A549 (cell line): ENCODE results near the gene PCDH12. TPM values are rescaled to one million over a fixed set of nuclear protein-coding genes. Genes with fewer than 3 reads are reported as not detected.
A peak's percentile ranks its signal among the peaks of the same experiment; 100 is the strongest.

Source experiments
- ATAC-seq, 2 experiments: fragments of 200-7000 bp in 1 of 2; fragments of >200 bp in 1 of 2; cut with Nextera tagmentation in 1 of 2; cut with Tn5 transposase in 1 of 2; 3 replicates each; pipeline versions ENCODE4 v1.8.0 to v1.9.1; 2018 to 2020; ENCODE audit warnings: mild to moderate bottlenecking in 1 of 2, moderate library complexity in 1 of 2
- CTCF ChIA-PET: fragments of 300-600 bp; sonication (Branson Sonifier 250); formaldehyde crosslinking; extraction: SDS; loops from one replicate; lab custom pipeline; 2021; ENCODE audit warnings: antibody characterized with exemption, inconsistent platforms; lab: Yijun Ruan, JAX
- POLR2A ChIA-PET: fragments of 350-600 bp; formaldehyde crosslinking; extraction: SDS; loops from one replicate; lab custom pipeline; 2021; ENCODE audit warnings: antibody characterized with exemption, inconsistent platforms; lab: Yijun Ruan, JAX
- DNase-seq, 2 experiments: peaks; one replicate each; pipeline versions ENCODE4 v3.0.0 to v3.0.0-alpha.2; 2011 to 2016; ENCODE audit warnings: low read depth in 1 of 2, low spot score in 1 of 2
- FAIRE-seq: peaks from 2 replicates; lab custom pipeline; 2011; peaks lifted over from hg19 to GRCh38; lab: Jason Lieb, UNC
- H3K27ac ChIP-seq, 2 experiments: fragments of >200 bp; sonication (Bioruptor Twin); formaldehyde crosslinking; 3 replicates each; pipeline ENCODE4 v1.5.1; 2016 to 2017
- H3K4me1 ChIP-seq: fragments of >200 bp; sonication (Bioruptor Twin); formaldehyde crosslinking; 3 replicates; pipeline ENCODE4 v1.6.1; 2016
- H3K4me2 ChIP-seq: fragments of >200 bp; sonication (Bioruptor Twin); formaldehyde crosslinking; 3 replicates; pipeline ENCODE4 v1.6.1; 2016
- H3K4me3 ChIP-seq: fragments of >200 bp; sonication (Bioruptor Twin); formaldehyde crosslinking; 3 replicates; pipeline ENCODE4 v1.5.1; 2016
- H3K9me3 ChIP-seq: fragments of >200 bp; sonication (Bioruptor Twin); formaldehyde crosslinking; 3 replicates; pipeline ENCODE4 v1.6.1; 2016
- CBX8 ChIP-seq: fragments of 200-600 bp; sonication (generic); IDR thresholded peaks from 2 replicates; pipeline ENCODE4 v1.6.1; 2016
- CHD2 ChIP-seq: fragments of 150-350 bp; IDR thresholded peaks from 2 replicates; pipeline ENCODE4 v1.6.1; 2014; ENCODE audit warnings: low read length; ENCODE audit not compliant: partially characterized antibody
- CHD4 ChIP-seq: fragments of 200-600 bp; sonication (generic); IDR thresholded peaks from 2 replicates; pipeline ENCODE4 v1.6.1; 2016; ENCODE audit warnings: antibody characterized with exemption, mild to moderate bottlenecking, borderline replicate concordance
- CTCF ChIP-seq: fragments of >200 bp; sonication (Bioruptor Twin); formaldehyde crosslinking; IDR thresholded peaks from 3 replicates; pipeline ENCODE4 v1.5.1; 2016
- EHF ChIP-seq: fragments of 250-450 bp; sonication (Bioruptor Pico); IDR thresholded peaks from 2 replicates; pipeline ENCODE4 v1.5.0; 2020; ENCODE audit warnings: mild to moderate bottlenecking
- ESRRA ChIP-seq: fragments of 150-350 bp; IDR thresholded peaks from 2 replicates; pipeline ENCODE4 v1.6.1; 2014; ENCODE audit warnings: mild to moderate bottlenecking, low read length, borderline replicate concordance
- HES2 ChIP-seq: fragments of >200 bp; sonication (Bioruptor Twin); formaldehyde crosslinking; IDR thresholded peaks from 2 replicates; pipeline ENCODE4 v1.6.1; 2016
- HOXB13 ChIP-seq: fragments of 250-450 bp; sonication (Bioruptor Pico); IDR thresholded peaks from 2 replicates; pipeline ENCODE4 v1.5.0; 2020; ENCODE audit warnings: low read depth, mild to moderate bottlenecking, moderate library complexity
- JUN ChIP-seq, 2 experiments: fragments of >200 bp; sonication (Bioruptor Twin); formaldehyde crosslinking; IDR thresholded peaks; 2 replicates in 1 of 2; 3 replicates in 1 of 2; pipeline ENCODE4 v1.6.1; 2016 to 2017
- JUNB ChIP-seq: fragments of >200 bp; sonication (Bioruptor Twin); formaldehyde crosslinking; IDR thresholded peaks from 2 replicates; pipeline ENCODE4 v1.6.1; 2016
- KDM5A ChIP-seq: fragments of 200-600 bp; sonication (generic); IDR thresholded peaks from 2 replicates; pipeline ENCODE4 v1.6.1; 2016; ENCODE audit warnings: antibody characterized with exemption, mild to moderate bottlenecking
- POLR2A ChIP-seq: IDR thresholded peaks from 2 replicates; pipeline ENCODE4 v1.6.1; 2012; ENCODE audit warnings: mild to moderate bottlenecking, low read length
- POLR2AphosphoS2 ChIP-seq: conservative IDR thresholded peaks from 2 replicates; pipeline ENCODE4 v1.6.1; 2012; ENCODE audit warnings: low read length, improper control_type of control experiment, inconsistent platforms
- RAD21 ChIP-seq, 2 experiments: fragments of >200 bp in 1 of 2; sonication (Bioruptor Twin) in 1 of 2; formaldehyde crosslinking in 1 of 2; IDR thresholded peaks in 1 of 2; conservative IDR thresholded peaks in 1 of 2; 2 replicates in 1 of 2; 3 replicates in 1 of 2; pipeline ENCODE4 v1.6.1; 2012 to 2018; ENCODE audit warnings: inconsistent platforms in 1 of 2
- REST ChIP-seq: fragments of 200-600 bp; sonication (generic); IDR thresholded peaks from 2 replicates; pipeline ENCODE4 v1.6.1; 2016; ENCODE audit warnings: antibody characterized with exemption, mild to moderate bottlenecking, moderate library complexity
- RNF2 ChIP-seq: fragments of 200-600 bp; sonication (generic); IDR thresholded peaks from 2 replicates; pipeline ENCODE4 v1.6.1; 2016; ENCODE audit warnings: low read depth, mild to moderate bottlenecking, antibody characterized with exemption, moderate library complexity, borderline replicate concordance
- SMC3 ChIP-seq: fragments of >200 bp; sonication (Bioruptor Twin); formaldehyde crosslinking; IDR thresholded peaks from 3 replicates; pipeline ENCODE4 v1.6.1; 2018; ENCODE audit warnings: inconsistent platforms
- TFCP2L1 ChIP-seq: fragments of 250-450 bp; sonication (Bioruptor Pico); IDR thresholded peaks from 2 replicates; pipeline ENCODE4 v1.5.0; 2021; ENCODE audit warnings: mild to moderate bottlenecking
- ZFP36 ChIP-seq: fragments of 450-650 bp; IDR thresholded peaks from 2 replicates; pipeline ENCODE4 v1.6.1; 2014; ENCODE audit warnings: borderline replicate concordance; ENCODE audit not compliant: partially characterized antibody
- ZSCAN20 ChIP-seq: fragments of 250-450 bp; sonication (Bioruptor Pico); IDR thresholded peaks from 2 replicates; pipeline ENCODE4 v1.8.0; 2022; ENCODE audit warnings: mild to moderate bottlenecking, moderate library complexity
- WGBS: methylation state at CpG from one replicate; pipeline ENCODE4 v1.1.6; 2017; ENCODE audit errors: missing lambda C conversion rate; 5-methylcytosine and 5-hydroxymethylcytosine counted together
- polyA plus RNA-seq, 4 experiments: library from polyadenylated mRNA; depleted of rRNA in 3 of 4; stranded (reverse); fragments of >200 nt; fragmentation: RNase III in 1 of 4; extraction: RNeasy Plus Mini Kit Qiagen cat#74134 plus additional on column Dnase treatment in 1 of 4; gene quantifications; 2 replicates in 3 of 4; 3 replicates in 1 of 4; pipeline ENCODE4 v1.2.3, GENCODE V29; 2011 to 2017
- TF ChIP-seq, protein P1 (sequence below): IDR thresholded peaks from 2 replicates; pipeline ENCODE4 v1.6.1; 2012
- TF ChIP-seq, protein P2 (sequence below): fragments of 250-450 bp; sonication (Bioruptor Pico); IDR thresholded peaks from 2 replicates; pipeline ENCODE4 v1.5.0; 2021; ENCODE audit warnings: mild to moderate bottlenecking, moderate library complexity, borderline replicate concordance
- TF ChIP-seq, protein P3 (sequence below): fragments of 150-350 bp; IDR thresholded peaks from 2 replicates; pipeline ENCODE4 v1.6.1; 2014; ENCODE audit warnings: low read depth, mild to moderate bottlenecking, low read length
- TF ChIP-seq, protein P4 (sequence below): fragments of 450-650 bp; IDR thresholded peaks from 2 replicates; pipeline ENCODE4 v1.6.1; 2014; ENCODE audit warnings: antibody characterized with exemption

The PCDH12 gene
- polyA plus RNA-seq, 2 of the 4 experiments (the other 2 are of a cell fraction): not detected

DNA sequence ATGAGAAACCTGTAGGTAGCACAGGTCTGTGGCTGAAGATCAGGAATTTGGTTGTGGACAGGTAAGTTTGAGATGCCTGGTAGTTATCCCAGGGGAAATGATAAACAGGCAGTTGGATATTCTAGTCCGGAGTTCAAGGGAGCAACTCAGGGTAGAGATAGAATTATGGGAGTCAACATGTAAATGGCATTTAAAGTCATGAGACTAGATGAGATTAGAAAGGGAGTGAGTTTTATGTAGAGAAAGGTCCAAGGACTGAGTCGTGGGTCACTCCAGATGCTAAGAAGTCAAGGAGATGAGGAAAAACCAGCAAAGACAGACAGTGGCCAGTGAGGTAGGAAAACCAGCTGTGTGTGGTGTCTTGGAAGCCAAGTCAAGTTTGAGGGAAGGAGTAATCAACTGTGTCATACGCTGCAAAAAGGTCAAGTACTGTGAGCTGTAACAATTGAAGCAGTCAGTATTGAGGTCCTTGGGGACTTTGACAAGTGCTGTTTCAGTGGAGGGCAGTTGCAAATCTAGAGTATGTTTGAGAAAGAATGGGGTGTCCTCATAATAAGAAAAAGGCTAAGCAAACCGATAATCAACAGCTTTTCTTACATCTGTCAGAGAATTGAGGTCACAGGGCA is 36.6 kb upstream of the PCDH12 start:
- ChIA-PET POLR2A (no interaction called here), CTCF (interaction anchor here (0.6 to 1.6 kb wide), 6 partner anchors 20 to 303 kb away, joined by 3 to 9 read pairs (median 4); no protein-coding TSS in a partner anchor)
- FAIRE-seq (no peak), DNase-seq (no peak), ATAC-seq (no peak)
- H3K4me2 ChIP-seq: no peak overlapping the region
- H3K4me1 ChIP-seq: no peaks in the 10 kb centered on the region
- 89% methylated on average over 4 of the region's 4 CpGs for WGBS
- TF ChIP-seq CHD4 (no peak), POLR2A (no peak), KDM5A (no peak), CHD2 (no peak), EHF (no peak), POLR2AphosphoS2 (no peak), JUN (IDR thresholded peaks at IDR 0.05) (no peak)
- TF ChIP-seq, protein P1, sequence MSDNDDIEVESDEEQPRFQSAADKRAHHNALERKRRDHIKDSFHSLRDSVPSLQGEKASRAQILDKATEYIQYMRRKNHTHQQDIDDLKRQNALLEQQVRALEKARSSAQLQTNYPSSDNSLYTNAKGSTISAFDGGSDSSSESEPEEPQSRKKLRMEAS: no peak
- TF ChIP-seq, protein P2, sequence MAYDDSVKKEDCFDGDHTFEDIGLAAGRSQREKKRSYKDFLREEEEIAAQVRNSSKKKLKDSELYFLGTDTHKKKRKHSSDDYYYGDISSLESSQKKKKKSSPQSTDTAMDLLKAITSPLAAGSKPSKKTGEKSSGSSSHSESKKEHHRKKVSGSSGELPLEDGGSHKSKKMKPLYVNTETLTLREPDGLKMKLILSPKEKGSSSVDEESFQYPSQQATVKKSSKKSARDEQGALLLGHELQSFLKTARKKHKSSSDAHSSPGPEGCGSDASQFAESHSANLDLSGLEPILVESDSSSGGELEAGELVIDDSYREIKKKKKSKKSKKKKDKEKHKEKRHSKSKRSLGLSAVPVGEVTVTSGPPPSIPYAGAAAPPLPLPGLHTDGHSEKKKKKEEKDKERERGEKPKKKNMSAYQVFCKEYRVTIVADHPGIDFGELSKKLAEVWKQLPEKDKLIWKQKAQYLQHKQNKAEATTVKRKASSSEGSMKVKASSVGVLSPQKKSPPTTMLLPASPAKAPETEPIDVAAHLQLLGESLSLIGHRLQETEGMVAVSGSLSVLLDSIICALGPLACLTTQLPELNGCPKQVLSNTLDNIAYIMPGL (CRISPR knock-in tag): no peak
- TF ChIP-seq, protein P3, sequence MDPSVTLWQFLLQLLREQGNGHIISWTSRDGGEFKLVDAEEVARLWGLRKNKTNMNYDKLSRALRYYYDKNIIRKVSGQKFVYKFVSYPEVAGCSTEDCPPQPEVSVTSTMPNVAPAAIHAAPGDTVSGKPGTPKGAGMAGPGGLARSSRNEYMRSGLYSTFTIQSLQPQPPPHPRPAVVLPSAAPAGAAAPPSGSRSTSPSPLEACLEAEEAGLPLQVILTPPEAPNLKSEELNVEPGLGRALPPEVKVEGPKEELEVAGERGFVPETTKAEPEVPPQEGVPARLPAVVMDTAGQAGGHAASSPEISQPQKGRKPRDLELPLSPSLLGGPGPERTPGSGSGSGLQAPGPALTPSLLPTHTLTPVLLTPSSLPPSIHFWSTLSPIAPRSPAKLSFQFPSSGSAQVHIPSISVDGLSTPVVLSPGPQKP: no peak
- no peaks in the 10 kb centered on the region for H3K9me3 ChIP-seq
- no peak overlapping the region for H3K27ac ChIP-seq
- no peak overlapping the region for H3K4me3 ChIP-seq

GRCh38 chr5:141992349-141992963 is 34.5 kb upstream of the PCDH12 start:
- Histone ChIP-seq H3K4me3 (no peak overlapping the region), H3K4me2 (no peak overlapping the region), H3K4me1 (no peaks in the 10 kb centered on the region), H3K9me3 (no peaks in the 10 kb centered on the region), H3K27ac (no peak overlapping the region)
- FAIRE-seq (peak; percentile 92), ATAC-seq (peak; percentile 74 to 93; a peak in 4 of 6 replicates), DNase-seq (peak; percentile 64)
- WGBS: 6% methylated on average over 2 of the region's 2 CpGs
- CTCF ChIA-PET: interaction anchor here (0.6 to 6.2 kb wide), 20 partner anchors 8 to 896 kb away, joined by 3 to 97 read pairs (median 5); partner anchors contain the start of genes GNPDA1 and RNF14
- POLR2A ChIA-PET: interaction anchor here (1.2 kb wide), 1 partner anchor 23 kb away, joined by 5 read pairs; the partner anchor contains the start of gene RNF14
- TF ChIP-seq CTCF (peak; percentile 84), HOXB13 (CRISPR knock-in tag) (no peak), HES2 (no peak), CBX8 (no peak), ZSCAN20 (no peak), SMC3 (peak; percentile 70), ZFP36 (no peak), RAD21 (conservative IDR thresholded peaks at IDR 0.05 in 1 of 2, IDR thresholded peaks at IDR 0.05 in 1 of 2) (peak; percentile 62 to 64), TFCP2L1 (CRISPR knock-in tag) (no peak), JUNB (no peak), JUN (IDR thresholded peaks at IDR 0.05) (no peak), RNF2 (no peak), REST (no peak), ESRRA (no peak), CHD2 (no peak), CHD4 (no peak)
- TF ChIP-seq, protein P3: no peak
- TF ChIP-seq, protein P4, sequence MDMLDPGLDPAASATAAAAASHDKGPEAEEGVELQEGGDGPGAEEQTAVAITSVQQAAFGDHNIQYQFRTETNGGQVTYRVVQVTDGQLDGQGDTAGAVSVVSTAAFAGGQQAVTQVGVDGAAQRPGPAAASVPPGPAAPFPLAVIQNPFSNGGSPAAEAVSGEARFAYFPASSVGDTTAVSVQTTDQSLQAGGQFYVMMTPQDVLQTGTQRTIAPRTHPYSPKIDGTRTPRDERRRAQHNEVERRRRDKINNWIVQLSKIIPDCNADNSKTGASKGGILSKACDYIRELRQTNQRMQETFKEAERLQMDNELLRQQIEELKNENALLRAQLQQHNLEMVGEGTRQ: no peak
